Suprapubic skin (tissue), 4 donors: Measurements from ENCODE around the gene IL18R1. TPM values are rescaled to one million over a fixed set of nuclear protein-coding genes. Genes with fewer than 3 reads are reported as not detected.
A peak's percentile ranks its signal among the peaks of the same experiment; 100 is the strongest.

Experiments
- DNase-seq, 2 donors: peaks; one replicate each; pipeline ENCODE4 v3.0.0-alpha.2; 2019; ENCODE audit warnings: low spot score in 2 of 2
- H3K27ac ChIP-seq: fragments of 200-600 bp; sonication (generic); one replicate; pipeline ENCODE4 v1.5.1; 2019
- H3K27me3 ChIP-seq: fragments of 200-600 bp; sonication (generic); one replicate; pipeline ENCODE4 v1.5.1; 2019
- H3K36me3 ChIP-seq: fragments of 200-600 bp; sonication (generic); one replicate; pipeline ENCODE4 v1.5.1; 2019
- H3K4me1 ChIP-seq: fragments of 200-600 bp; sonication (generic); one replicate; pipeline ENCODE4 v1.5.1; 2019
- H3K4me3 ChIP-seq: fragments of 200-600 bp; sonication (generic); one replicate; pipeline ENCODE4 v1.5.1; 2019; ENCODE audit warnings: mild to moderate bottlenecking
- H3K9me3 ChIP-seq: fragments of 200-600 bp; sonication (generic); one replicate; pipeline ENCODE4 v1.5.1; 2019
- CTCF ChIP-seq, 2 donors: fragments of 200-600 bp in 1 of 2; fragments of 450-650 bp in 1 of 2; sonication (generic) in 1 of 2; IDR thresholded peaks; one replicate each; pipeline ENCODE4 v1.5.1; 2016 to 2019; ENCODE audit warnings: antibody characterized with exemption in 2 of 2, mild to moderate bottlenecking in 1 of 2, moderate library complexity in 1 of 2
- EP300 ChIP-seq: sonication (generic); formaldehyde crosslinking; IDR thresholded peaks from one replicate; pipeline ENCODE4 v1.6.1; 2017; ENCODE audit warnings: antibody characterized with exemption
- POLR2A ChIP-seq, 2 donors: fragments of 450-650 bp; IDR thresholded peaks; one replicate each; pipeline ENCODE4 v1.6.1; 2017; ENCODE audit warnings: antibody characterized with exemption in 2 of 2, mild to moderate bottlenecking in 2 of 2, moderate library complexity in 2 of 2
- POLR2AphosphoS5 ChIP-seq, 3 donors: sonication (generic); formaldehyde crosslinking; IDR thresholded peaks; one replicate each; pipeline ENCODE4 v1.6.1; 2017; ENCODE audit warnings: antibody characterized with exemption in 3 of 3
- WGBS: methylation state at CpG from one replicate; pipeline ENCODE4 v1.1.5; 2018; 5-methylcytosine and 5-hydroxymethylcytosine counted together
- total RNA-seq, 4 donors: library from RNA; depleted of rRNA; stranded (reverse); fragments of >200 nt; gene quantifications; one replicate each; pipeline ENCODE4 v1.1.0, GENCODE V29; 2016

The IL18R1 gene
- total RNA-seq, 4 donors from 2014 or later = 0.89 to 7.2 (median 2.2) TPM

- H3K4me3 ChIP-seq = no peak overlapping the region
- H3K27me3 ChIP-seq = no peaks in the 10 kb centered on the region
- H3K4me1 ChIP-seq = no peaks in the 10 kb centered on the region
- DNase-seq = no peak
- no peak for TF ChIP-seq CTCF (IDR thresholded peaks at IDR 0.05)
- no peaks in the 10 kb centered on the region for H3K36me3 ChIP-seq
- no peak overlapping the region for H3K27ac ChIP-seq
- 88% methylated on average over 4 of the region's 4 CpGs for WGBS
- H3K9me3 ChIP-seq = no peaks in the 10 kb centered on the region
Observed at GRCh38 chr2:102345329-102345920, 10.2 kb upstream of the IL18R1 start.

- Histone ChIP-seq H3K36me3 (no peaks in the 10 kb centered on the region), H3K27ac (no peak overlapping the region), H3K27me3 (no peaks in the 10 kb centered on the region), H3K9me3 (no peaks in the 10 kb centered on the region), H3K4me1 (no peaks in the 10 kb centered on the region), H3K4me3 (no peak overlapping the region)
- DNase-seq = no peak
- WGBS = 91% methylated on average over 7 of the region's 7 CpGs
- TF ChIP-seq POLR2A (IDR thresholded peaks at IDR 0.05) (no peak), CTCF (IDR thresholded peaks at IDR 0.05) (no peak)
Observed at GRCh38 chr2:102346381-102347130, 9.0 kb upstream of the IL18R1 start.

- H3K27ac ChIP-seq = no peak overlapping the region
- no peaks in the 10 kb centered on the region for H3K27me3 ChIP-seq
- peaks cover 1% of the 10 kb centered on the region for H3K4me1 ChIP-seq
- no peaks in the 10 kb centered on the region for H3K9me3 ChIP-seq
- 38% methylated on average over 1 of the region's 1 CpG for WGBS
- TF ChIP-seq POLR2AphosphoS5 (IDR thresholded peaks at IDR 0.05) (no peak), POLR2A (IDR thresholded peaks at IDR 0.05) (no peak), EP300 (no peak), CTCF (IDR thresholded peaks at IDR 0.05) (no peak)
- no peaks in the 10 kb centered on the region for H3K36me3 ChIP-seq
- no peak for DNase-seq
- H3K4me3 ChIP-seq = no peak overlapping the region
Observed at GRCh38 chr2:102350137-102350793, 5.3 kb upstream of the IL18R1 start.

- Histone ChIP-seq H3K36me3 (no peaks in the 10 kb centered on the region), H3K4me1 (peaks cover 18% of the 10 kb centered on the region), H3K27ac (peak overlapping the region; percentile 76), H3K9me3 (no peaks in the 10 kb centered on the region), H3K27me3 (no peaks in the 10 kb centered on the region), H3K4me3 (peak overlapping the region; percentile 78)
- TF ChIP-seq CTCF (IDR thresholded peaks at IDR 0.05) (no peak), EP300 (no peak), POLR2A (IDR thresholded peaks at IDR 0.05) (no peak), POLR2AphosphoS5 (IDR thresholded peaks at IDR 0.05) (no peak)
- DNase-seq = no peak
- 10% methylated on average over 7 of the region's 7 CpGs for WGBS
Observed at GRCh38 chr2:102356381-102356712, 751 bp downstream of the IL18R1 start.

GRCh38 chr2:102356741-102357140 lies 1.1 kb downstream of the IL18R1 start:
- DNase-seq = no peak
- Histone ChIP-seq H3K27ac (no peak overlapping the region), H3K9me3 (no peaks in the 10 kb centered on the region), H3K36me3 (no peaks in the 10 kb centered on the region), H3K4me1 (peaks cover 18% of the 10 kb centered on the region), H3K4me3 (peak overlapping the region; percentile 78), H3K27me3 (no peaks in the 10 kb centered on the region)
- TF ChIP-seq CTCF (IDR thresholded peaks at IDR 0.05) (no peak), POLR2A (IDR thresholded peaks at IDR 0.05) (no peak), EP300 (no peak), POLR2AphosphoS5 (IDR thresholded peaks at IDR 0.05) (no peak)
- WGBS = 71% methylated on average over 2 of the region's 2 CpGs
